CD4-positive, alpha-beta T cell treated with Interleukin-1 beta for 1 hour (primary cell): ENCODE data around the gene GOSR2.
A peak's percentile ranks its signal among the peaks of the same experiment; 100 is the strongest.
"Not testable (repeated sequence)": the region's sequence is repeated elsewhere in the genome, so short reads cannot be mapped to it uniquely, and the experiment has no call there.

Experiments used
- DNase-seq, 2 donors: peaks; one replicate each; pipeline ENCODE4 v3.0.0-alpha.2; 2020 to 2022

GOSR2 gene

DNA sequence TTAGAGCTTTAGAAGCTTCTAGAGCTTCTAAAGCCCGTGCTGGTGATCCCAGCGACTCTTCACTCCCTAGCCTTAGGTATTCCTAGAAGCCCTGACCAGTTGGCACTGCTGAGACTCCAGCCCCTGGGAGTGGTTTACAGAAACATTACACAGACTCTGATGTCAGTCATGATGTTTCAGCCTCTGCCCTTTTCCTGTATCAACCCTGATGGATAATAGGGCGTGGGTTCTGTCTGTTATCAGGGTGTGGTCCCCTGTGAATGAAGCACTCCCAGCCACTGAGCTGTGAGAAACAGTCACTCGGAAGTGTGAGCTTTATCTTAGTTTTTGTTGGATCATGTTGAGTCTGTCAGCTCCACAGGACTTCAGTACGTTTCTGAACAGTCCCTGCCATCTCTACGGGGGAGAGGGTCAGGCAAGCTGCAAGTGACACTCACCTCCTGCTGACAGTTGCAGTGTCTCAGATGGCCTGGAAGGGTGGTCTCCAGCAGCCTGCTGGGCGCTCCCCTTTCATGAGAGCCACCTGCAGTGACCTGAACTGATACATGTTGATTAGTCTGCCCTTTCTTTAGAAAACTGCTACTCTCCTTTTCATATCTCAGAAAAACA, 12.8 kb downstream of the GOSR2 start:
- no peak for DNase-seq

GRCh38 chr17:46940692-46941404, 17.9 kb downstream of the GOSR2 start:
- DNase-seq: peak; percentile 60 to 64

DNA sequence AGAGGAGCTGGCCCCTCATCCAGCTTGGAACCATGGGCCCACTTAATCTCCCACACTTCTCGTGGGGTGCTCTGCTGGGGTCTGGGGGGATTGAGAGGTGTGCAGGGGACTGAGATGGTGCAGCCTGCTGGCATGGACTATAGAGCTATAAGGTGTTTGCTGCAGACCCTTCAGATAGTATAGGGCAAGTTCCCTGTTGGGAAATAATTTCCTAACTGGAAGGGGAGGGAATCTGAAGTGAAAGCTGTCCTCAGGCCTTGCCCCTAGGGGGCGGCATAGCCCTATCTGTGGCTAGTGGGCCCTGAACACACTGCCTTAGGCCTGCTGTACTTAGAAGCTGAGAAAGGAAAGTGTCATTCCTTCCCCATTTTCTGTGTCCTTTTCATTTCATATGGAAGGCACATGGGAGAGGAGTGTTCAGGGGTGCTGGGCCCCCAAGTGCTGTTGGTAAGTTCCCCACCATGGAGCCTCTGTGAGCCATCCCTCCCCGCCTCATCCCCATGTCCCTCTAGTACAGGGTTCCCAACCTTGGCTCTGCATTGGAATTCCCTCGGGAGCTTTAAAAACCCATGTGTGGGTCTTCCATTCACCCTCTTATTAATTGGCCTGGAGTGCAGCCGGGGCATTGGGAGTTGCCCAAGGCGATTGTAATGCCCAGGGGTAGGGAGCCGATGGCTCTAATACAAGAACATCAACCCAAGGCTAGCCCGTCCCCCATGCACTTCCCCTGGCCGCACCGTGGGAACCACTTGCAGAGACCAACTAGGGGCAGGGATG, 19.7 kb downstream of the GOSR2 start:
- DNase-seq: peak; percentile 27 to 39

DNA sequence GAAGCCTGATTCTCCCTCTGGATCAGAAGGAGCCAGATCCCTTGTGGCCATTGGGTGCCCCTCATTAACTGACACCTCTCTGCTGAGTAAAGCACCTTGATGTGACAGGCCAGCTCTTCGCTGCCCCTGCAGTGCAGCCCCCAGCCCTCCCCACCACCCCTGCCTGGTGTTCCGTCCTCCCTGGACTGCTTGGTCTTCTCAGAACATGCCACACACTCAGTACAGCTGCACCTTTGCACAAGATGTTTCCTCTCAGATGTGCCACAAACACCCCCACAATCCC, 20.2 kb downstream of the GOSR2 start:
- DNase-seq: no peak

DNA sequence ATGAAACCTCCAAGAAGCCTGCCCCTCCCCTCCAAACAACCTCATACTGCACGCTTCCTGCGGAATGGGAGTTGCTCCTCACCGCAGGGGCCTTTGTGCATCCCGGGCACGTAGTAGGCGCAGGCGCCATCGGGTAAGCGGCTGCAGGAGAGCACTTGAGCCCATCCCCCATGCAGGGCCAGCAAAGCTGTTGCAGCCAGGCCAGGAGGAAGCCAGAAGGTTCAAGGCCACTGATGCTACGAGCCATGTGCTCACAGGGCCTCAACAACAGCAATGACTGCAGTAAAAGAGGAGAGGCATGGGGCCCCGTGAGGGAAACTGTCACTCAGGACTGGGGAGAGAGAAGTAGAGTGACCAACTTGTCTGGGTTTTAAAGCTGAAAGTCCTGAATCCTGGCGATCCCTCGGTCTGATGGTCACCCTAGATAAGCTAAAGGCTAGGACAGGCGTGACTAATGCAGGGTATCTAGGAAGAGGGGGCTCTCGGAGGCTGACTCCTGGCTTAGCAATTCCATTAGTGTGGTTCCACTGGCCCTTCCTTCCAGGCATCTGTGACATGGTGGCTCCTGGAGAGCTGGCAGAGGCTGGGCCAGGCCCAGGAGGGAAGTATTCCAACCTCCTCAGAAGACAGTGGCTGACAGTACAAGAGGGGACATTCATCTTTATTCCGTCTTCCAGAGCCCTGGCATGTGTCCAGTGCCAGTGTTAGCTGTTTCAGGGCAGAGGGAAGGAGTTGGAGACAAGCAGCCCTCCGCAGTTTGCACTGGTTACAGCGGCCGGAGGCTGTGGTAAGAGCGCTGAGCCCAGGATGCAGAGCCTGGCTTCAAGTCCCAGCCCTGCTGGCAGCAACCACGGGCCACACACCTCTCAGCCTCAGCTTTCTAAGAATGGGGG, 20.8 kb downstream of the GOSR2 start:
- no peak for DNase-seq

DNA sequence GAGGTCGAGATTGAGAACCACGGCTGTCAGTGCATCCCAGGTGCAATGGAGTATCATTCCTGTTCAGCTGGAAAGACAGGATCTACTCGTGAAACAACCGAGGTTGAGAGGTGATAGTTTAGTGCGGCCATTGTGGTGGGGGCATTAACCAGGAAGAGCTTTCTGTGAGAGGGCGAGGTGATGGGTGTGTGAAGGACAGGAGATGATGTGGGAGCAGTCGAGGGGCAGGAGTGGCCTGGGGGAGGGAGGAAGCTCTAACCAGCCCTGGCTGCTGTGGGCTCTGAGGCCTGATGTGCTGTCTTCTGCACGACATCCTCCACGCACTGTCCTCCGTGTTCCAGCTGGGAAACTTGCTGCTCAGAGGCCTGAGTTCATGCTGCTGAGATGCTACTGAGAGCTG, 22.0 kb downstream of the GOSR2 start:
- no peak for DNase-seq

- no peak for DNase-seq
These were observed 24.3 kb downstream of the GOSR2 start for GRCh38 chr17:46947216-46947615.

DNA sequence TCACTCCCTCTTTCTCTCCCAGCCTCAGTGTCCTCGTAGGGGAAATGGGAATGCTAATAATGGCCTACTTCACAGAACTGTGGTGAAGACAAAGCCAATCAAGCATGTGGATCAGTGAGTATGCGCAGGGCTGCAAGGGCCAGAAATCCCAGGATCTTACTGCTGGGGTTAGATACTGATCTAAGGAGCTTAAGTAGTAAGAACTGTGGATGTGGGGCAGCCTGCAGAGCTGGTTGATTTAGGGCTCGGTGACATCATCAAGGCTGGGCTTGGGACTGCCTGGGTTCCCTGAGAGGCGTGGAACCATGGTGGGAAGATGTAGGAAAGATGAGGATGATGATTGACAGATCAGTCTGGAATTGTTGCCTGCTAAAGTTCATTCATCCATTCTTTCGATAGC, 25.6 kb downstream of the GOSR2 start:
- DNase-seq: no peak

GRCh38 chr17:46949291-46950174, 26.6 kb downstream of the GOSR2 start:
- DNase-seq: no peak

DNA sequence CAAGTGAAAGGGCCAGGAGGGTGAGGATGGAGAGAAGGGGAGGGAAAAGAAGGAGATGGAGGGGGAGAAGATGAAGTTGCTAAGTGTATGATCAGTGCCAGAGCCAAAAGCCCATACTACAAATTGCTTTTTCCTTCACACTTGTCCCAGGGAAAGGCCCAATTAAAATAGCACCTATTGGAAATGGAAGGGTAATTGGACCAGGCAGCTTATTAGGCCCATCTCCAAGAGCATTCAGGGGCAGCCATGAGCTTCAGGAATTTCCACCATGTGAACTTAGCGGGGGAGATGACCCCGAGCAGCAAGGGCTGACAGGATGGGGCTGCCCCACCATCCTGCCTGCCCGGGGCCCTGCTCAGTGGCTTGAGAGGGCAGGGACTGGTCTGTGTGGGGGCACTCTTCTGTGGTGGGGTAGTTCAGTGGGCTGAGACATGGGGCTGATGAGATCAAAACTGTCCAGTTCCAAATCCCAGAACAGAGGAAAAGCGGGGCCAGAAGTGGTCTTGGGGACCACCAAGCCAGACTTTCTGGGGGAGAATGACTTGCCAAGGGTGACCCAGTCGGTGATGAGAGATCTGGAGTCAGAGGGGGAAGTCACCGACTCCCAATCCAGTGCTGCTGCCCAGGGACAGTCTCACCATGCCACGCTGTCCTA, 27.5 kb downstream of the GOSR2 start:
- no peak for DNase-seq

GRCh38 chr17:46950997-46951621, 28.1 kb downstream of the GOSR2 start:
- DNase-seq: no peak

GRCh38 chr17:46951706-46952105, 28.7 kb downstream of the GOSR2 start:
- no peak for DNase-seq

DNA sequence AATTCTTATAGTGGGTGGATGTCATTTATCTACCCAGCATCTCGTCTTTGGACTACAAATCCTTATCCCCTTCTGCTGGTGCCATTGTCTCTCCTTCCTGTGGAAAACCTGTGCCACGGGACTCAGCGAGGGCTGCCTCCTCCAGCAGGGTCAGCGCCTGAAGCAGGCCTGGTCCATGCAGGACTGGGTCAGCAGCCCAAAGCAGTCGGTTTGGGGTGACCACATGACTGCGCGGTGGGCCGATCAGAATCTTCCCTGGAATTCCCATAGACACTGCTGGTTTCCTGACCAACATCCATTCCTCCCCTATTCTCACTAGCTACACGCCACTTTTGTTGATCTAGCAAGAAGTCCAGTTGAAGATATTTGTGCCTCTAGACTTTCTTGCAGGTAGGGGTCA, 29.2 kb downstream of the GOSR2 start:
- no peak for DNase-seq

DNA sequence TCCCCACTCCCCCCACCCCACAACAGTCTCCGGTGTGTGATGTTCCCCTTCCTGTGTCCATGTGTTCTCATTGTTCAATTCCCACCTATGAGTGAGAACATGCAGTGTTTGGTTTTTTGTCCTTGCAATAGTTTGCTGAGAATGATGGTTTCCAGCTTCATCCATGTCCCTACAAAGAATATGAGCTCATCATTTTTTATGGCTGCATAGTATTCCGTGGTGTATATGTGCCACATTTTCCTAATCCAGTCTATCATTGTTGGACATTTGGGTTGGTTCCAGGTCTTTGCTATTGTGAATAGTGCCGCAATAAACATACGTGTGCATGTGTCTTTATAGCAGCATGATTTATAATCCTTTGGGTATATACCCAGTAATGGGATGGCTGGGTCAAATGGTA, 30.2 kb downstream of the GOSR2 start:
- not testable (repeated sequence) for DNase-seq

DNA sequence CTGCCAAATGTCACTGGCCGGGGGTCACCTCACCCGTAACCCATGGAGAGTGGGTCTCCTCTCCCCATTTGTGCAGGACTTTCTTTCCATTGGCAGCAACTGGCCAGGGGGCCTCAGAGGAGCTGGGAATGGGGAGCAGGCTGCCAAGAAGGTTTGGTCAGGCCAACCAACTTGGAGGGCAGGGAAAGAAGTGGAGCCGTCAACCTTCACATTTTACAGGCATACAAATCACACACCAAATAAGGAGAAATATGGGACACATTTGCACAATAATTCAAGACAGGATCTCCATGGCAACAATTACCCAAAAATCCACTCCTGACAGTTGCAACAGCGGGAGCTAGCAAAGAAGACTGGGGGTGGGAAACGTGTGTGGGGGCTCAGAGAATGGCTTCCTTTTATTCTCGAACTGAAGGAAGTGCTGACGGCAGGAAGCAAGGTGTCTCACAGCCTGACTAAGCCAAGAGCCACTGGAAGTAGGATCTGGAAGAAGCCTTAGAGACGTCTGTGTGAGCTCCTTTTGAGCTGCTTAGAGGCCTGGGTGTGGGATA, 35.2 kb downstream of the GOSR2 start:
- no peak for DNase-seq

GRCh38 chr17:46960152-46960551, 37.2 kb downstream of the GOSR2 start:
- DNase-seq: no peak

- no peak for DNase-seq
These were observed 39.4 kb downstream of the GOSR2 start for GRCh38 chr17:46962374-46962790.

- no peak for DNase-seq
These were observed 40.6 kb downstream of the GOSR2 start for GRCh38 chr17:46963571-46963970.

GRCh38 chr17:46964315-46965265, 41.6 kb downstream of the GOSR2 start:
- DNase-seq: no peak
